Measurements from ENCODE around the gene TOX3.

TOX3 gene

DNA sequence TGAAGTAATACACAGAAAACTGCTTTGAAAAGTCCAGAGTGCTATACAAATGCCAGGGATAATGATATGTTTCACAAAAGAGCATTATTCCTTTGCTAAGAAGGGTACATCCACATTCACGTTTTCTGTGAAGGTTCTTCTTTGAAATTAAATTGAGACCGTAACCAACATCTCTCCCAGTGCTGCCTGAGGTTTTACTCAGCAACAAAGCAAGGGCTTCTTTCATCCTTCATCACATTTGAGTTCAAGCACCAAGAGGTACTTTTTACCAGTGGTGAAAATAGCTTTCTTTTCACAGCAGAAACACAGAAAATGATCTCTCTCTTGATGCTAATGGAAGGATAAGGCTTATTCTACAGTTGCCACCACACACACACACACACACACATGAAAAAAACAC, 113.3 kb downstream of the TOX3 start:
- ATAC-seq, result no peak
- no peak for TF ChIP-seq ZFP3 (CRISPR knock-in tag; IDR thresholded peaks at IDR 0.05)
- TF ChIP-seq ISL1 (CRISPR knock-in tag; IDR thresholded peaks at IDR 0.05), result no peak
- no peak for TF ChIP-seq ZNF70 (CRISPR knock-in tag; IDR thresholded peaks at IDR 0.05)
- no peak for TF ChIP-seq TOX (CRISPR knock-in tag; IDR thresholded peaks at IDR 0.05; ENCODE audit: borderline replicate concordance)
- TF ChIP-seq RARB (CRISPR knock-in tag; IDR thresholded peaks at IDR 0.05), result no peak
- no peak for TF ChIP-seq ZFP30 (CRISPR knock-in tag; IDR thresholded peaks at IDR 0.05)
- TF ChIP-seq CSRNP3 (CRISPR knock-in tag; IDR thresholded peaks at IDR 0.05), result no peak
- TF ChIP-seq OSR1 (CRISPR knock-in tag; IDR thresholded peaks at IDR 0.05), result no peak

DNA sequence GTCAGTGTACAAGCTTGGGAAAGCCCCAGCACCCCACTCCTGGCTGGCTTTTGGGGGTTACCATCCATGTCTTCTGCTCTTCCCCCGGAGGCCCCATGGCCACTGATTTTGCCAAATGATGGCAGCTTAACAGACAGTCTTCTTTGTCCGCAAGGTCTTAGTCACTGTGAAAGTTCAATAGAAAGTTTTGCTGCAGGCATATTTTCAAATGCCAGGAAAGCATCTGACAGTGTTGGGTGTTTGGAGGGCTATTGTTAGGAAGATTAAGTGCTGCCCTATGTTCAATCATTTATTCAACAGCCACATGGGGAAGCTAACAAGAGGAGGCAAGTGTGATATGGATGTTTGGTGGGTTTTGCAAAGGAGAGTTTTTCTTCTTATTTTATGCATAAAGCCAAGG, 122.4 kb downstream of the TOX3 start:
- ATAC-seq, result no peak
- TF ChIP-seq PPARA (CRISPR knock-in tag; IDR thresholded peaks at IDR 0.05; ENCODE audit: borderline replicate concordance) (no peak), PATZ1 (CRISPR knock-in tag; IDR thresholded peaks at IDR 0.05; ENCODE audit: borderline replicate concordance) (no peak), ESRRG (CRISPR knock-in tag; IDR thresholded peaks at IDR 0.05) (no peak), RARB (CRISPR knock-in tag; IDR thresholded peaks at IDR 0.05) (no peak), ZNF70 (CRISPR knock-in tag; IDR thresholded peaks at IDR 0.05) (no peak), ZFP3 (CRISPR knock-in tag; IDR thresholded peaks at IDR 0.05) (no peak), CSDC2 (CRISPR knock-in tag; IDR thresholded peaks at IDR 0.05) (no peak)

DNA sequence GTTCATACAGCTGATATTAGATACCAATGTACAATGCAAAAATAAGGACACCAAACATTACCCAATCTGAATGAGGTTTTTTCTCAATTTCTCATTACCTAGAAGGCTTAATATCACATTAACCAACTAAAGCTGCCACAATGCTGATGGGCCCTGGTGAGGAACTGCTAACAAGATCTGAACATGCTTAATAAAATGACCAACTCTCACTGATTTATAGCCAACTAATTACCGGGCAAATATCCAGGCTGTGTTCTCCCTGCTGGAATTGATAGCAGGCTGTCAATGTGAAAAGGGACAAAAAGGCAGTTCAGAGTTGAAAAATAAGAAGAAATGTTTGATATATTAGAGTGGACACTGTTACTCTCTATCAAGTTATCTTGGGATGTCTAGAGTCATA, 124.6 kb downstream of the TOX3 start:
- no peak for ATAC-seq
- TF ChIP-seq BACH2 (CRISPR knock-in tag; IDR thresholded peaks at IDR 0.05; ENCODE audit: borderline replicate concordance) (no peak), ZFP3 (CRISPR knock-in tag; IDR thresholded peaks at IDR 0.05) (no peak), TOX (CRISPR knock-in tag; IDR thresholded peaks at IDR 0.05; ENCODE audit: borderline replicate concordance) (no peak), ZFP30 (CRISPR knock-in tag; IDR thresholded peaks at IDR 0.05) (no peak), CSRNP3 (CRISPR knock-in tag; IDR thresholded peaks at IDR 0.05) (no peak), TCF4 (CRISPR knock-in tag; IDR thresholded peaks at IDR 0.05; ENCODE audit: borderline replicate concordance) (no peak), ZNF565 (CRISPR knock-in tag; conservative IDR thresholded peaks at IDR 0.05; ENCODE audit: low read depth) (no peak), ZNF70 (CRISPR knock-in tag; IDR thresholded peaks at IDR 0.05) (no peak), ZC3H10 (CRISPR knock-in tag; IDR thresholded peaks at IDR 0.05) (no peak), ZNF8 (CRISPR knock-in tag; IDR thresholded peaks at IDR 0.05) (no peak), POU6F1 (CRISPR knock-in tag; IDR thresholded peaks at IDR 0.05; ENCODE audit: borderline replicate concordance, low read depth) (no peak), OSR1 (CRISPR knock-in tag; IDR thresholded peaks at IDR 0.05) (no peak)

DNA sequence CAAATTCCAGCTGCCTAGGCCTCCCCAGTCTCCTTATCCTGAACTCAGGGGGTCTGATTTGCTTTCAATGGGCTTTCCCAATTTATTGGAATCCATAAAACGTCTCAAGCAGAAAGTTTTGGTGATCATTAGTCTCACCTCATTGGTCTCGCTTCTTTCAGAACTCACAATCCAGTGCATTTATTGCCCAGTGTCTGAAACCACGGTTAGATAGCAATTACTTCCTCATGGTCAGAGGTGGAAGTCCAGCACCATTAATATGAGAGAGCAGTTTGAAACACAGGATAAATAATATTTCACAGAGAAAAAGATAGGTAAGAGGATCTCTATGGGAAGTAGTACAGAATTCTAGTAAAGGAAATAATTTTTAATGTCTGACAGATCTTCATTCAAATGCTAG, 128.7 kb downstream of the TOX3 start:
- no peak for ATAC-seq
- TF ChIP-seq CREB5 (CRISPR knock-in tag; IDR thresholded peaks at IDR 0.05; ENCODE audit: low read depth), result no peak
- TF ChIP-seq OSR1 (CRISPR knock-in tag; IDR thresholded peaks at IDR 0.05), result no peak
- no peak for TF ChIP-seq TCF4 (CRISPR knock-in tag; IDR thresholded peaks at IDR 0.05; ENCODE audit: borderline replicate concordance)
- no peak for TF ChIP-seq ZFP3 (CRISPR knock-in tag; IDR thresholded peaks at IDR 0.05)
- no peak for TF ChIP-seq RARB (CRISPR knock-in tag; IDR thresholded peaks at IDR 0.05)
- TF ChIP-seq ZFP30 (CRISPR knock-in tag; IDR thresholded peaks at IDR 0.05), result no peak
- TF ChIP-seq ISL1 (CRISPR knock-in tag; IDR thresholded peaks at IDR 0.05), result no peak
- TF ChIP-seq ARNTL (CRISPR knock-in tag; IDR thresholded peaks at IDR 0.05; ENCODE audit: borderline replicate concordance, low read depth), result no peak
- TF ChIP-seq PPARA (CRISPR knock-in tag; IDR thresholded peaks at IDR 0.05; ENCODE audit: borderline replicate concordance), result no peak
- no peak for TF ChIP-seq CSRNP3 (CRISPR knock-in tag; IDR thresholded peaks at IDR 0.05)
- TF ChIP-seq, protein P1, sequence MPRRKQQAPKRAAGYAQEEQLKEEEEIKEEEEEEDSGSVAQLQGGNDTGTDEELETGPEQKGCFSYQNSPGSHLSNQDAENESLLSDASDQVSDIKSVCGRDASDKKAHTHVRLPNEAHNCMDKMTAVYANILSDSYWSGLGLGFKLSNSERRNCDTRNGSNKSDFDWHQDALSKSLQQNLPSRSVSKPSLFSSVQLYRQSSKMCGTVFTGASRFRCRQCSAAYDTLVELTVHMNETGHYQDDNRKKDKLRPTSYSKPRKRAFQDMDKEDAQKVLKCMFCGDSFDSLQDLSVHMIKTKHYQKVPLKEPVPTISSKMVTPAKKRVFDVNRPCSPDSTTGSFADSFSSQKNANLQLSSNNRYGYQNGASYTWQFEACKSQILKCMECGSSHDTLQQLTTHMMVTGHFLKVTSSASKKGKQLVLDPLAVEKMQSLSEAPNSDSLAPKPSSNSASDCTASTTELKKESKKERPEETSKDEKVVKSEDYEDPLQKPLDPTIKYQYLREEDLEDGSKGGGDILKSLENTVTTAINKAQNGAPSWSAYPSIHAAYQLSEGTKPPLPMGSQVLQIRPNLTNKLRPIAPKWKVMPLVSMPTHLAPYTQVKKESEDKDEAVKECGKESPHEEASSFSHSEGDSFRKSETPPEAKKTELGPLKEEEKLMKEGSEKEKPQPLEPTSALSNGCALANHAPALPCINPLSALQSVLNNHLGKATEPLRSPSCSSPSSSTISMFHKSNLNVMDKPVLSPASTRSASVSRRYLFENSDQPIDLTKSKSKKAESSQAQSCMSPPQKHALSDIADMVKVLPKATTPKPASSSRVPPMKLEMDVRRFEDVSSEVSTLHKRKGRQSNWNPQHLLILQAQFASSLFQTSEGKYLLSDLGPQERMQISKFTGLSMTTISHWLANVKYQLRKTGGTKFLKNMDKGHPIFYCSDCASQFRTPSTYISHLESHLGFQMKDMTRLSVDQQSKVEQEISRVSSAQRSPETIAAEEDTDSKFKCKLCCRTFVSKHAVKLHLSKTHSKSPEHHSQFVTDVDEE (CRISPR knock-in tag; IDR thresholded peaks at IDR 0.05), result no peak
- no peak for TF ChIP-seq ZC3H10 (CRISPR knock-in tag; IDR thresholded peaks at IDR 0.05)
- TF ChIP-seq ESRRG (CRISPR knock-in tag; IDR thresholded peaks at IDR 0.05), result no peak
- no peak for TF ChIP-seq CSDC2 (CRISPR knock-in tag; IDR thresholded peaks at IDR 0.05)
- no peak for TF ChIP-seq TOX (CRISPR knock-in tag; IDR thresholded peaks at IDR 0.05; ENCODE audit: borderline replicate concordance)
- TF ChIP-seq BACH2 (CRISPR knock-in tag; IDR thresholded peaks at IDR 0.05; ENCODE audit: borderline replicate concordance), result no peak
